Parathyroid adenoma (tissue), 2 donors: Measurements from ENCODE around the gene RC3H2.
"Not testable (repeated sequence)": the region's sequence is repeated elsewhere in the genome, so short reads cannot be mapped to it uniquely, and the experiment has no call there.

Experiments
- H2AFZ ChIP-seq: fragments of 300-600 bp; sonication (generic); one replicate; pipeline ENCODE4 v1.7.0; 2017; ENCODE audit warnings: antibody characterized with exemption, mild to moderate bottlenecking
- H3K27ac ChIP-seq: fragments of 300-600 bp; sonication (generic); one replicate; pipeline ENCODE4 v1.7.0; 2017
- H3K27me3 ChIP-seq: fragments of 300-600 bp; sonication (generic); one replicate; pipeline ENCODE4 v1.7.0; 2017; ENCODE audit warnings: low read length; ENCODE audit not compliant: control insufficient read depth, insufficient read depth
- H3K36me3 ChIP-seq: fragments of 300-600 bp; sonication (generic); one replicate; pipeline ENCODE4 v1.7.0; 2017; ENCODE audit warnings: low read length; ENCODE audit not compliant: control insufficient read depth, insufficient read depth
- H3K4me1 ChIP-seq: fragments of 300-600 bp; sonication (generic); one replicate; pipeline ENCODE4 v1.7.0; 2017; ENCODE audit warnings: control low read depth
- H3K4me2 ChIP-seq: fragments of 300-600 bp; sonication (generic); one replicate; pipeline ENCODE4 v1.7.0; 2017; ENCODE audit warnings: low read length
- H3K4me3 ChIP-seq: fragments of 300-600 bp; sonication (generic); one replicate; pipeline ENCODE4 v1.7.0; 2017; ENCODE audit warnings: low read depth, low read length
- H3K79me2 ChIP-seq: fragments of 300-600 bp; sonication (generic); one replicate; pipeline ENCODE4 v1.7.0; 2017; ENCODE audit warnings: control low read depth
- H3K9ac ChIP-seq: fragments of 300-600 bp; sonication (generic); one replicate; pipeline ENCODE4 v1.7.0; 2017; ENCODE audit warnings: mild to moderate bottlenecking
- H3K9me3 ChIP-seq: fragments of 300-600 bp; sonication (generic); one replicate; pipeline ENCODE4 v1.7.0; 2017; ENCODE audit warnings: low read length; ENCODE audit not compliant: control insufficient read depth
- CTCF ChIP-seq: fragments of 300-600 bp; sonication (generic); IDR thresholded peaks from one replicate; pipeline ENCODE4 v1.7.0; 2017; ENCODE audit warnings: antibody characterized with exemption, mild to moderate bottlenecking
- donor health status: primary hyperparathyroidism.

Gene RC3H2

GRCh38 chr9:122866079-122866478, 39.1 kb downstream of the RC3H2 start:
- Histone ChIP-seq H3K4me2 (no peak overlapping the region), H3K27me3 (no peaks in the 10 kb centered on the region), H3K9me3 (no peaks in the 10 kb centered on the region), H3K4me1 (no peaks in the 10 kb centered on the region), H3K27ac (no peak overlapping the region), H2AFZ (no peak overlapping the region), H3K79me2 (no peaks in the 10 kb centered on the region), H3K9ac (no peak overlapping the region), H3K4me3 (no peak overlapping the region), H3K36me3 (no peaks in the 10 kb centered on the region)
- TF ChIP-seq CTCF = no peak

GRCh38 chr9:122865300-122865699, 39.9 kb downstream of the RC3H2 start:
- no peak overlapping the region for H3K4me2 ChIP-seq
- no peaks in the 10 kb centered on the region for H3K4me1 ChIP-seq
- no peaks in the 10 kb centered on the region for H3K36me3 ChIP-seq
- no peak overlapping the region for H2AFZ ChIP-seq
- no peak for TF ChIP-seq CTCF
- no peak overlapping the region for H3K9ac ChIP-seq
- H3K9me3 ChIP-seq = no peaks in the 10 kb centered on the region
- peak overlapping the region; percentile 2 for H3K27ac ChIP-seq
- H3K79me2 ChIP-seq = no peaks in the 10 kb centered on the region
- no peaks in the 10 kb centered on the region for H3K27me3 ChIP-seq
- no peak overlapping the region for H3K4me3 ChIP-seq

- Histone ChIP-seq H3K36me3 (no peaks in the 10 kb centered on the region), H3K27me3 (no peaks in the 10 kb centered on the region), H3K4me1 (no peaks in the 10 kb centered on the region), H3K27ac (no peak overlapping the region), H3K9me3 (no peaks in the 10 kb centered on the region), H3K79me2 (no peaks in the 10 kb centered on the region), H2AFZ (no peak overlapping the region), H3K9ac (no peak overlapping the region), H3K4me3 (no peak overlapping the region), H3K4me2 (no peak overlapping the region)
- TF ChIP-seq CTCF = no peak
These were observed 41.8 kb downstream of the RC3H2 start for GRCh38 chr9:122863407-122863806.

GRCh38 chr9:122860319-122861142, 44.6 kb downstream of the RC3H2 start:
- no peaks in the 10 kb centered on the region for H3K27me3 ChIP-seq
- H3K4me2 ChIP-seq = no peak overlapping the region
- no peaks in the 10 kb centered on the region for H3K9me3 ChIP-seq
- no peak overlapping the region for H3K27ac ChIP-seq
- no peaks in the 10 kb centered on the region for H3K4me1 ChIP-seq
- no peak overlapping the region for H3K4me3 ChIP-seq
- no peaks in the 10 kb centered on the region for H3K36me3 ChIP-seq
- H3K79me2 ChIP-seq = no peaks in the 10 kb centered on the region
- no peak overlapping the region for H2AFZ ChIP-seq
- no peak overlapping the region for H3K9ac ChIP-seq
- TF ChIP-seq CTCF = no peak

GRCh38 chr9:122857815-122858214, 47.3 kb downstream of the RC3H2 start:
- Histone ChIP-seq H3K9me3 (no peaks in the 10 kb centered on the region), H3K27me3 (no peaks in the 10 kb centered on the region), H2AFZ (no peak overlapping the region), H3K4me1 (no peaks in the 10 kb centered on the region), H3K79me2 (no peaks in the 10 kb centered on the region), H3K36me3 (no peaks in the 10 kb centered on the region), H3K4me3 (no peak overlapping the region), H3K9ac (no peak overlapping the region), H3K27ac (no peak overlapping the region), H3K4me2 (no peak overlapping the region)
- TF ChIP-seq CTCF = no peak

GRCh38 chr9:122852085-122852786, 52.9 kb downstream of the RC3H2 start:
- H2AFZ ChIP-seq, H3K4me2 ChIP-seq, H3K9me3 ChIP-seq, H3K4me1 ChIP-seq, H3K4me3 ChIP-seq, H3K79me2 ChIP-seq, H3K36me3 ChIP-seq, H3K9ac ChIP-seq, H3K27ac ChIP-seq, H3K27me3 ChIP-seq: not testable (repeated sequence)
